ENCODE results near the gene OSTN.

- no peak for TF ChIP-seq CTCF (IDR thresholded peaks at IDR 0.05)
- TF ChIP-seq MAFK (IDR thresholded peaks at IDR 0.05; ENCODE audit: partially characterized antibody): no peak
- TF ChIP-seq RNF2 (IDR thresholded peaks at IDR 0.05; ENCODE audit: borderline replicate concordance, low read depth): no peak
- no peak for TF ChIP-seq KDM1A (IDR thresholded peaks at IDR 0.05; ENCODE audit: low read depth)
- TF ChIP-seq RAD21 (conservative IDR thresholded peaks at IDR 0.05 in 1 of 2, IDR thresholded peaks at IDR 0.05 in 1 of 2): no peak
- no peak for TF ChIP-seq POLR2A (IDR thresholded peaks at IDR 0.05; ENCODE audit: low read length)
- TF ChIP-seq CBX8 (IDR thresholded peaks at IDR 0.05): no peak
- TF ChIP-seq EP300 (IDR thresholded peaks at IDR 0.05): no peak
- TF ChIP-seq USF2 (IDR thresholded peaks at IDR 0.05): no peak
- TF ChIP-seq SMC3 (IDR thresholded peaks at IDR 0.05): no peak
- no peak for TF ChIP-seq MAZ (IDR thresholded peaks at IDR 0.05; ENCODE audit: borderline replicate concordance, low read depth, low read length)
- TF ChIP-seq RFX5 (IDR thresholded peaks at IDR 0.05): no peak
- no peak for TF ChIP-seq TP53 (CRISPR knock-in tag; IDR thresholded peaks at IDR 0.05)
- TF ChIP-seq ZNF302 (CRISPR knock-in tag; IDR thresholded peaks at IDR 0.05): no peak
Observed at GRCh38 chr3:191290311-191291025, 91.4 kb downstream of the OSTN start.

Data from A549 (cell line).